HG03060 (cell line): ENCODE measurements around the gene LMAN2.

ENCODE experiments used
- ATAC-seq: cut with Tn5 transposase; IDR thresholded peaks from one replicate; pipeline ENCODE4 v1.9.1; 2021; ENCODE audit warnings: low read depth, moderate number of reproducible peaks; ENCODE audit not compliant: unreplicated experiment

LMAN2 gene, protein sequence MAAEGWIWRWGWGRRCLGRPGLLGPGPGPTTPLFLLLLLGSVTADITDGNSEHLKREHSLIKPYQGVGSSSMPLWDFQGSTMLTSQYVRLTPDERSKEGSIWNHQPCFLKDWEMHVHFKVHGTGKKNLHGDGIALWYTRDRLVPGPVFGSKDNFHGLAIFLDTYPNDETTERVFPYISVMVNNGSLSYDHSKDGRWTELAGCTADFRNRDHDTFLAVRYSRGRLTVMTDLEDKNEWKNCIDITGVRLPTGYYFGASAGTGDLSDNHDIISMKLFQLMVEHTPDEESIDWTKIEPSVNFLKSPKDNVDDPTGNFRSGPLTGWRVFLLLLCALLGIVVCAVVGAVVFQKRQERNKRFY

DNA sequence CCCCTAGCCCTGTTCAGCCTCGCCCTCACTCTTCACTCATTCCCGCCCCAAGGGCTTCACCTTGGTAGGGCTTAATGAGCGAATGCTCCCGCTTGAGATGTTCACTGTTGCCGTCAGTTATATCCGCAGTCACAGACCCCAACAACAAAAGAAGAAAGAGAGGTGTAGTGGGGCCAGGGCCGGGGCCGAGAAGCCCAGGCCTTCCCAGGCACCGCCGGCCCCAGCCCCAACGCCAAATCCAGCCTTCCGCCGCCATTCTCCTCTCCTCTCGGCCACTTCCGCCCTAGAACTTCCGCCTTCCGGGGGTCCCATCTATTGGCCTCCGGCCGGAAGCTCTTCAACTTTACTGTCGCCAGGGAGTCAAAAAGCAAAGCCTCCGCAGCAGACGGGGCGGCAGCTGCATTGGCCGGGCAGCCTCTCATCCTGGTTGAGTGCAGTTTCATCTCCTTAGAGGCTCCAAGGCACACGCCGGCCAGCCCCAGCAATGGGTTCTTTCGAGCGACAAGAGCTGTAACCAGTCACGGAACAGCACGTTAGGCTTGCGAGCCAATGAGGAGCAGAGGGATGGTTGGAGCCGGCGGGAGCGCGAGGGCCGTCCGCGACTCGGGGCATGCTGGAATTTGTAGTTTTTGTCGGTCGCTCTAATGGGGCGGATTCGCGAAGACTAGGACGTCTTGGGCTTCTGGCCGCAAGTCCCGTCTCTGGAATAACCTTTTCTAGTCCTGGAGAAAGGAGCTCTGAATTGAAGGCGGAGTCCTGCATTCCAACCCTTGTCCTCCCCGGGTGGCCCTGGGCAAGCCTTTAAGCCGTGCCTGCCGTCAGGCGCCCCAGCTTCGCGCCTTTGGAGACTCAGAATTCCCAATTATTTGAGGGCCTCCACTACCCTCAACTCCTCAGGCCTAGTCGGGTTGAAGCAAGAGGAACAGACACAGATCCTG lies at the start of gene LMAN2:
Gene LMAN2 (minus strand): TSS at position 277 of the 938 bp plus-strand sequence. CDS start 21 bp downstream, at position 256.
- ATAC-seq = peak; percentile 92

DNA sequence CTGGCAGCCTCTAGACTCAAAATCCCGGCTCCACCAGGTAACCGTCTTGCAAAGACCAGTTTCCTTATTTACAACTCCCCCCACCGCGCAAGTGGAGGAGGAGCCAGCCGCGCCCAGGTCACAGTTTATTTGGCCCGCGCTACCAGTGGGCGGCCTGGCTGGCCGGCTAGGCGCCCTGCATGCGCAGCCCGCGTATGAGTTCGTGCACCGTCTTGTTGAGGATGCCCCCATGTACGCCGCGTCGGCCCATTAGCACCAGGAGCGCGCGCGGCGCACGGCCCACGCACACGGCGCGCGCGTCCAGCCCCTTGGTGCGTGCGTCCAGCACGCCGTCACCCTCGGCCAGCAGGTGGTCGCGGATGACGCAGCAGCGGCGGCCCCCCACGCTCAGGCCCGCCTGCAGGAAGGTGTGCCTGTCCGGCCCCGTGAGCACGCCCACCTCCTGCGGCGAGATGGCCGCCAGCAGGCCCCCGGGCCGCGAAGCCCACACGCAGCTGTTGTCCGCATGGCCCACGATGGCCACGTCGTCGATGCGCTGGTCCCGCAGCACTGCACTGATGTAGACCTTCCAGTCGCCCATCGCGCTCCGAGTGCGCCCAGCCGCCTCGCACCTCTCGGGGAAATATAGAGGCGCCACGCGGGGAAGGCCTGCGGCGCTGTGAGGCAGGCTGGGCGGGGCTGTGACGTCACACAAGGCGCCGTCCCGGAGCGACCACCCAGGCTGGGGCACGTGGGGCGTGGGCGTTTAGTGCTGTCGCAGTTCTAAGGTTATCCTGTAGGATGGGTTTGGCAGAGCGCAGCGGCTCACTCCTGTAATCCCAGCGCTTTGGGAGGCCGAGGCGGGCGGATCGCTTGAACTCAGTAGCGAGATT lies 48.8 kb upstream of the LMAN2 start, which contains the start of gene PFN3:
Gene PFN3 (minus strand): TSS at position 665 of the 872 bp plus-strand sequence. CDS start 85 bp downstream, at position 580.
- ATAC-seq = no peak

DNA sequence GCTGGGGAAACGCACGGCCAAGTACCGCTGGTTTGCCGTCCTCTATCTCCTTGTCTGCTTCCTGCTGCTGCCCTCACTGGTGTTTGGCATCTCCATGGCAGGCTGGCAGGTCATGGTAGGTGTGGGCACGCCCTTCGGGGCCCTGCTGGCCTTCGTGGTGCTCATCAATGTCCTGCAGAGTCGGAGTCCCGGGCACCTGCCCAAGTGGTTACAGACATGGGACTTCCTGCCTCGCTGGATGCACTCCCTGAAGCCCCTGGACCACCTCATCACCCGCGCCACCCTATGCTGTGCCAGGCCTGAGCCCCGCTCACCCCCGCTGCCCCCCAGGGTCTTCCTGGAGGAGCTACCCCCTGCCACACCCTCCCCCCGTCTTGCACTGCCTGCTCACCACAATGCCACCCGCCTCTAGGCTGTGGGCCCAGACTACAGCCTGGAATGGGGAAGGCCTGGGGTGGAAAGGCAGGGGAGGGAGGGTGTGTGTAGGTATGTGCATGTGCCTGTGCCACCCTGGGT lies 46.5 kb upstream of the LMAN2 start:
- ATAC-seq = no peak

DNA sequence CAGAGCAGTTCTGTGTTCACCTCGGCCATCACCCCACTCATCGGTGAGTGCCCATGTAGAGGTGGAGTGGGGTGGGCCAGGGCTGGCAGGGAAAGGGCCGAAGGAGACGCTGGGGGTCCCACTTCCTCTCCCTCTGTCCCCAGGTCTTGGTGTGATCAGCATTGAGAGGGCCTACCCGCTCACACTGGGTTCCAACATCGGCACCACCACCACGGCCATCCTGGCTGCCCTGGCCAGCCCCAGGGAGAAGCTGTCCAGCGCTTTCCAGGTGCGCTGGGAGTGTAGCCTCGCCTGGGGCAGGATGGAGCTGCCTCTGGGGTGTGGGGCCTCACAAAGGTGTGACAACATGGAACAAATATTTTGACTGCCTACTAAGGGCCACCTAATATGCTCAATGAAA lies 45.3 kb upstream of the LMAN2 start:
- no peak for ATAC-seq

DNA sequence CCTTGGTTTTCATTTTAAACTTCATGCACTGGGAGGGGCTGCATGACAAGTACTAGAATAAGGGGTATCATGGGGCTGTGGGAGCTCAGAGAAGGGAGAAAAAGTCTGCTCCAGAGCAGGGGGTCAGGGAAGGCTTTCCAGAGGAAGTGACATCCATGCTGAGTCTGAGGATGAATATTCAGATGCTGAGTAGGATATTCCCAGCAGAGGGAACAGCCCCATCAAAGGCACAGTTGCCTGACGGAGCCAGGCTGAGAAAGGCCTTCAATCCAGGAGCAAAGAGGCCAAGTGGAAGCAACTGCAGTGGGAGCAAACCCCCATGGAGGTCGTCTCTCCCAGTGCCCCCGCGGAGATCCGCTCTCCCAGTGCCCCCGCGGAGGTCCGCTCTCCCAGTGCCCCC lies 44.6 kb upstream of the LMAN2 start:
- ATAC-seq = no peak

DNA sequence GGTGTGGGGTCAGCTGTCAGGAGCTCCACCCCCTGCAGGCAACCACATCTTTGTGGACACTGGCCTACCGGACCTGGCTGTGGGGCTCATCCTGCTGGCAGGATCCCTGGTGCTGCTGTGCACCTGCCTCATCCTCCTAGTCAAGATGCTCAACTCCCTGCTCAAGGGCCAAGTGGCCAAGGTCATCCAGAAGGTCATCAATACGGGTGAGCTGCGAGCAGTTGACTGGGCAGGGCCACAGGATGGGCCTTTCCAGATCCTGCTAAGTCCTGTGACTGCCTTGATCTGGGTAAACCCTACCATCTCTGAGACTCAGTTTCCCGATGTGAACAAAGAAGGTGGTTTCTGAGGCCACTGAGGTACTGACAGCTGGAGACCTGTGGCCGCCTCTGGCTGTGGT lies 42.5 kb upstream of the LMAN2 start:
- no peak for ATAC-seq

DNA sequence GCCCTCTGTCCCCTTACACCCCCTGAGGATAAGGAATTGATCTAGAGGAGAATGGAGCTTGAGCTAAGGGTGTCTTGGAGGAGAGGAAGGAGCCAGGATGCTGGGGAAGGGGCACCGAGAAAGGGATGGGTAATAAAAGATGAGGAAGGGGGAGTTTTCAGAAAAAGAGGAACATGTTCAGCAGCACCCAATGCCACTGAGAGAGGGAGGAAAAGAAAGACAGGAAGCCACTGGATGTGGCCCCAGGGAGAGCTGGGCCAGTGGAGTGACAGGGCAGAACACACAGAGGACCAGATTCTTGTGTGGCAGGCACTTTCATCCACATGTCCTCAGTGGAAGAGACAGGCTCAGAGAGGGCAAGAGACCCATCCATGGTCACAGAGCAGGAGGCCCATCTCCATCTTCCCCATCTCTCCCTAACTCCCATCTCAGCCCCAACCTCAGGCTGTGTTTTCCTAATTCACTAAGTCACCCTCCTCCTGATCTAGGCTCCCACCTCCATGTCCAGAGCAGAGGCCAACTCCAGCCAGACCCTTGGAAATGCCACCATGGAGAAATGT lies 41.8 kb upstream of the LMAN2 start:
- no peak for ATAC-seq

DNA sequence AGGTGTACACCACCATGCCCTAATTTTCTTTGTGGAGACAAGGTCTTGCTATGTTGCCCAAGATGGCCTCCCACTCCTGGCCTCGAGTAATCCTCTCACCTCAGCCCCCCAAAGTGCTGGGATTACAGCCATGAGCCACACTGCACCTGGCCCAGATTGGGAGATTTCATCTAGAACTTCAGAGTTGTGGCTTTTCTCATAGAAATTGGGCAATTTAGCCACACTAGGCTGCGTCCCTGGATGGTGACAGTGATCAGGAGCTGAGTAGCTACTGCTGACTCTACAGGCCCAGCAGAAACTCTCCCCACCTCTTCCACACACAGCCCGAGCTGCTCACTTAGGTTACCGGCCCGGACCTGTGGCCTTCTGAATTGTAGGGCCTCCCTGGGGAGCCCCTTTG lies 41.3 kb upstream of the LMAN2 start:
- ATAC-seq = no peak

DNA sequence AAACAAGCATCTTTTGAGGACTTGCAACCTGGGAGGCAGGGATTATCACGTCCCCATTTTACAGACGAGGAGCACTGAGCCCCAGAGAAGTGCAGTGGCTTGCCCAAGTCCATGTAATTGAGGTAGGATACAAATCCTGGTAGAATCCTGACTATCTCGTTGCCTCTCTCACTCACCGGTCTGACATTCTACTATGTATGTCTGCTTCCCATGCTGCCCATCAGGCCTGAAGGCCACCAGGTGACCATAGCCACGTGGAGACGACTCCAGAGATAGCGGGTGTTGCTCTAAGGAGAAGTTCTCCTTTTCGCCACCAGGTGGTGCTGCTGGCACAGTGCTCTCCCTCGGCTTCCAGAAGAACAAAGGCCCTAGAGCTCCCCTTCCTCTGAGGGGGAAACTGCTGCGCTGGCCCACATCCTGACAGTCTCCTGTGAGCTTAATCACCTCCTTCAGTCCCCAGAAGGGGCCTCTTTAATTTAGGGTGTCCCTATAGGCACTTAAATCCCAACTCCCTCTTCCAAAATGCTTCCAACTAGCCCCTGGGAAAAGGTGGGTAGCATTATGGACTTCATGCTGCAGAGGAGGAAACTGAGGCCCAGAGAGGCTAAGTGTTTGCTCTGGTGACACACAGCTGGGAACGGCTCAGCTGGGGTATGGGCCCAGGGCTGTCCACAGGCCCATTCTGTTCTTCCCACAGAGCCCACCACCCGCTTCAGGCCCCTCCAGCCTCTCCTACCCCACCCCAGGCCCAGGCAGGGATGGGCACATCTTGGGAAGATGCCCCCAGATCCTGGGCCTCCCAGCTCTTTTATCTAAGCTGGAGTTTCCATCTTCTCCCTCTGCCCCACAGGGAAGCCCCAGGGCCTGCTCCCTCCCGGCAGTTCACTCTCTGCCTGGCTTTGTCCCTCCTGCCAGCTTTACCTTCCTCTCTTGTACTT lies 39.2 kb upstream of the LMAN2 start:
- no peak for ATAC-seq

DNA sequence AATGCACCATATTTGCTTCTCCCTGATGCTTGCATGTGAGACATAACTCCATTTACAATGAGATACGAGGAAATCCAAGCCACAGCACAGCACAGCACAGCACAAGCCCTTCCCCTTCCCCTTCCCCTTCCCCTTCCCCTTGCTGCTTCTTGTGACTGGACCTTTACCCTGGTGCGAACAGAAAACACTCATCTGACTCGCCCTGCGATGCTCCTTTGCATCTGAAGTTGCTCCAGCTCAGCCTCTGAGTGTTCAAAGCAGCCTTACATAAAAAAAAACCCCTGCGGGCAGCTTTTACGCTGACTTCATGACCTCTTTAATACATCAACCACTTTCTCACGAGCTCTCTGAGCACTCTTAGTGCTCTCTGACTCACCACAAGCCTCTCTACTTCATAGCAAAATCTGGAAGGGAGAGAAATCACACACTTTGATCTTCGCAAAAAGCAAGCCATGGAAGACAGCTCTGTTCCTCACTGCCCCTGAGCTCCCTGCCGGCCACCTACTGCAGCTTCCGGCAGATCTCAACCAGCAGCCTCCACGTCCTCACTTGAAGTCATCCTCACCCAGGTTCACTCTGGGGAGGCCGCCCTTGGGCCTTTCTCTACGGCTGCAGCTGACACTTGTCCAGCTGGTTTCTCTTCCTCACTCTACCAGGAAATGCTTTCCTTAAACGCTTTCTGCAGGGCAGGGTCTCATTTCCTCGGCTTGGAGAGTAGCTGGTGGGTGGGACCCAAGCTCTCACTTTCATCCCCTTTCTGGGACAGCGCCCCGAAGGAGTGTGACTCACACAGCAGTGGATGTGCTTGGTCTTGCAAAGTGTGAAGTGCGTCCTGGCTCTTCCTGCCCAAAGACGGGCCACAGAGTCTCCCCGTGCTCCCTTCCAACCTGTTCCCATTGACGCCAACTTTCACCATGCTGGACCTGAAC lies 38.0 kb upstream of the LMAN2 start:
- ATAC-seq = no peak

DNA sequence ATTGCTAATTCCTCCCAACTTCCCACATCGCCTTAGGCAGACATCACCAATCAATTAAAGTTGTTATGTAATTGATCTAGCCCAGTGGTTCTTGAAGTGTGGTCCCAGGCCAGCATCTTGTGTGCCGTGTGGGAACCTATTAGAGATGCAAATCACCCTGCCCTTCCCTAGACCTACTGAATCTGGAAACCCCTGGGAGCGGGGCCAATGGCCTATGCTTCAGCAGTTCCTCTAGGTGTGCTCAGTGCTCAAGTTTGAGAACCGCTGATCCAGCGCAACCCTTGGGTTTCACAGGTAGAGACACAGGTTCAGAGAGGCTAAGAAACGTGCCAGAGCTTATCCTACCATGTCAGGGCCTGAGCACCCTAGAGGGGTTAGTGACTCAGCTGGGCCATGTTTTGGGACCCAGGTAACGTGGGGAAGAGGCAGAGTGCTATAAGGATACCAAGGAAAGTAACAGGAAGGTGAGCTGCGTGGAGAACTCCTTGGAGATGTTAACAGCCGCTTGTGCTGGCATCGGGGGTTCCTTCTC lies 37.1 kb upstream of the LMAN2 start:
- ATAC-seq = no peak

DNA sequence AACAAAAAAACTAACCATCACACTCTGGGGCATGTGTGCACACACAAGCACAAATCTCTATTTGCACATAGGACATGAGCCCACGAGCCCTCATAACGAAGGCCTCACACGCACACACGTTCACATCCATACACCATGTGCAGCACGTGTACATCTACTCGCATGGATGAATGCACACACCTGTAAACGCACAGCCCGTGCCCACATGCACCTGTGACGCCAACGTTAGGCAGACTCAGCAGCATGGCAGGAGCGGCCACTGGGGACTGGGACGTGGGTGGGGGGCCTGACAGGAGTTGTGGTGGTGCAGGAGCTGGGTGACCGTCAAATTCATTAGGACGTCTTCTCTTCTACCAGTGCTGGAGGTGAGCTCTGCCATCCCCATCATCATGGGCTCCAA lies 35.9 kb upstream of the LMAN2 start:
- no peak for ATAC-seq

DNA sequence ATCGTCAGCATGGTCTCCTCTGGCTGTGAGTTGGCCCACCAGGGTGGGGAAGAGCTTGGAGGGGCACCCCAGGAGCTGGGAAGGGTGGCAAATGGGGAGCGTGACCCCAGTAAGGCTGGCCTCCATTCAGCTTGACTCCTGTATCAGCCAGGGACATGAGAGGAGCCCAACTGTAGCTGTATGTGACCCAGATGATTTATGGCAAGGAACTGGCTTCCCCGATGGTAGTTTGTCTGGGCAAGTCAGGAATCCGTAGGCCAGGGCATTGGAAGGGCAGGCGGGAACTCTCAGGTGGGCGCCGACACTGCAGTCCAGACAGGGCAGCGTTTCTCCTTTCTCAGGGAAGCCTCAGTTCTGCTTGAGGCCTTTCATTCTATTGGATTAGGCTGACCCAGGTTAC lies 35.1 kb upstream of the LMAN2 start:
- no peak for ATAC-seq

DNA sequence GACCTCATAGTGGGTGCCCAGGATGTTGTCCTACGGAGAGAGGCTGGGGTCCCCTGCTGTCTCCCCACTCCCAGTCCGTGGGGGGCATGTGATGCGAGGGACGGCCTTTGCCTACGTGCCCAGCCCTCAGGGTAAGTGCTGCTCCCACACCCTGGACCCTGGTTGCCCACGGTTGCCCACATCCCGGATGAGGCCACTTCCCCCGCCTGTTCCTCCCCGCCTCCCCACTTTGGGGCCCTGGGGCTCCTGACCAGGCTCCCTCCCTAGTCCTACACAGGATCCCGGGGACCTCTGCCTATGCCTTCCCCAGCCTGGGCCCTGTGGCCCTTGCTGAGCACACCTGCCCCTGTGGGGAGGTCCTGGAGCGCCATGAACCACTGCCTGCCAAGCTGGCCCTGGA lies 34.3 kb upstream of the LMAN2 start:
- no peak for ATAC-seq

DNA sequence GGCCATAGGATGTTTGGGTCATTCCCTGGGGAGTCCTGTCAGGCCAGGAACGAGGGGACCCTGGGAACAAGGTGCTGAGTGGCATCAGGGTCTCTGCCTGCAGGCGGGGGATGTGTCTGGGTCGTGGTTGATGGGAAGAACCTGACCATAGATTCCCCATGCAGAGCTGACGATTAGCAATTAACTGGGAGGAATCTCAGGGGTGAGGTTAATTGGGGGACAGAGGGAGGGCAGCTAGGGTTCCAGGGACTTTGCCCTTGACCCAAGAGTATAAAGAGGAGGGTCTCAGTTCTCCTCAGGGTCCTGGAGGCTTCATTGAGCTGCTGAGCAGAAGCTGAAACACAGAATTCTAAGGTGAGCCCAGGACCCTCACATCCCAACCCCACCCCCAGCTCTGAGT lies 32.7 kb upstream of the LMAN2 start, which contains the start of gene SLC34A1:
Gene SLC34A1 (plus strand): TSS at position 301 of the 400 bp plus-strand sequence. CDS start 1,308 bp downstream, outside the sequence.
- no peak for ATAC-seq

DNA sequence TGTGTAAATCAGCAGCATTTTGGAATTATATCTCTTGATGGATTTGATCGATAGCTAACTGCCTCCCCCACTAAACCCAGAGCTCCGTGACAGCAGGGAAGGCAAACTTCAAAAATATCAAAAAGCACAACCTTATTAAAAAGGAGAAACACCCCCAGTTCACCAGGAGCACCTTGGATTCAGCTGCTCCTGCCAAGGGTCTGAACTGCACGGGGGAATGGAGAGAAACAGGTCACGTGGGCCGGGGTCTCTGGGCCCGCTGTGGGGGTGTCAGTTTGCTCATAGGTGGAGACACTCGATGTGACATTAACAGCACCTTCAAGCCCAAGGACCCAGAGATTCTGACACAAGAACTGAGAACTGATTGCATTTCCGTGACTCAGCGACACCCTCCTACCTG lies 31.7 kb upstream of the LMAN2 start:
- no peak for ATAC-seq

DNA sequence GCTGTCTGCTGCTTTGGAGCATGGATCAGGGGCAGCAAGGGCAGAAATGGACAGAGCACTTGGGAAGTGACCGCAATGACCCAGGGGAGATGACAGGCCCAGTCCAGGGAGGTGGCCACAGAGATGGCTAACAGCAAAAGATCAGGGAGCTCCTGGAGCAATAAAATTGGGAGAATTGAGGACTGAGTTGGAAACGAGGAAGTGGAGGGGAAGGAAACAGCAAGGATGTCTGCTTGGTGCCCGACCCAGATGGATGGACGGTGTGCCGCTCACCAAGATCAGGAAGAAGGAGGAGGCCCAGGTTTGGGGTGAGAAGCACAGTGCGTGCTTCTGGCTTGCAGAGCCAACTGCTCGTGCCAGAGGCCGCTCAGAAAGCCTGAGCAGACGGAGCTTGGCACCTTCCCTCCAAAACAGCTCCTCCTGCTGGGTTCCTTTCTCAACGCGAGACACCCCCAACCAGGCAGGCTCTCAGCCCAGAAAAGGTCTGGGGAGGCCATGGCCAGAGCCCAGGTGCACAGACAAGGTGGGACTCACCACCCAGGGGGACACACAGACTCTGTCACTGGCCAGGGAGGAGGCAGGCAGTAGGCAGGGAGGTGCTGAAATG lies 31.1 kb upstream of the LMAN2 start:
- ATAC-seq = no peak
